ENCODE measurements around the gene MCM7. TPM values are rescaled to one million over a fixed set of nuclear protein-coding genes. Genes with fewer than 3 reads are reported as not detected.
A peak's percentile ranks its signal among the peaks of the same experiment; 100 is the strongest.

Gene MCM7
- total and polyA plus RNA-seq, 2 of the 13 experiments (the other 11 are each of a cell fraction or from before 2014, with no cell fraction given), result 84.5 to 214 TPM

DNA sequence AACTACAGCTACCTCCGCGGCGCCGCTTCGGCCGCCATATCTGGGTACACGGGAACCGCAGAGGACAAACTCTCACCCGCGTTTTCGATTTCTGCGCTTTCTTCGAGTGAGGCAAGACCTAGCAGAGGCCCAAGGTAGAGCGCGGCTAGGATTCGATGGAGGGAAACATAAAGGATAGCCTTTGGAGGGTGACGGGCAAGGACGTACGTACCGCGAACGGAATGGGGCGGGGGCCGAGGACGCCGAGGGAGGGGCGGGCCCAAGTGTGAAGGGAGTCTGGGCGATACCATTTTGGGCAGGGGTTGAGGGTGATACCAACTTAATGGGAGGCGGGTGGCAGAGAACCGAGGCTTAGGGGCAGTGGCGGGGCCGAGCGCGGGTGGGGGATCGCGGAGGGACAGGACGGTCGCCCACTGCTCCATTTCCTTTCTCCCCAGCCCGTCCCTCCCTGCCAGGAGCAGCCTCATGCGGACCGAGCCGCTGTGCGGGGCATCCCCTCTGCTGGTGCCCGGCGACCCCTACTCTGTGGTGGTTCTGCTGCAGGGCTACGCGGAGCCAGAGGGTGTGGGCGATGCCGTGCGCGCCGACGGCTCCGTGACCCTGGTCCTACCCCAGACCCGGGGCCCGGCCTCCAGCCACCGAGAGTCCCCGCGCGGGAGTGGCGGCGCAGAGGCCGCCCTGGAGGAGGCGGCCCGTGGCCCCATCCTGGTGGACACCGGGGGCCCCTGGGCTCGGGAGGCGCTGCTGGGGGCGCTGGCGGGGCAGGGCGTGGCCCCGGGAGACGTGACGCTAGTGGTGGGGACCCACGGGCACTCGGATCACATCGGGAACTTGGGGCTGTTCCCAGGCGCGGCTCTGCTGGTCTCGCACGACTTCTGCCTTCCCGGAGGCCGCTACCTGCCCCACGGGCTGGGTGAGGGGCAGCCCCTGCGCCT, 26.0 kb upstream of the MCM7 start, which contains the start of gene MBLAC1 (continued):
- TF ChIP-seq, protein P1, sequence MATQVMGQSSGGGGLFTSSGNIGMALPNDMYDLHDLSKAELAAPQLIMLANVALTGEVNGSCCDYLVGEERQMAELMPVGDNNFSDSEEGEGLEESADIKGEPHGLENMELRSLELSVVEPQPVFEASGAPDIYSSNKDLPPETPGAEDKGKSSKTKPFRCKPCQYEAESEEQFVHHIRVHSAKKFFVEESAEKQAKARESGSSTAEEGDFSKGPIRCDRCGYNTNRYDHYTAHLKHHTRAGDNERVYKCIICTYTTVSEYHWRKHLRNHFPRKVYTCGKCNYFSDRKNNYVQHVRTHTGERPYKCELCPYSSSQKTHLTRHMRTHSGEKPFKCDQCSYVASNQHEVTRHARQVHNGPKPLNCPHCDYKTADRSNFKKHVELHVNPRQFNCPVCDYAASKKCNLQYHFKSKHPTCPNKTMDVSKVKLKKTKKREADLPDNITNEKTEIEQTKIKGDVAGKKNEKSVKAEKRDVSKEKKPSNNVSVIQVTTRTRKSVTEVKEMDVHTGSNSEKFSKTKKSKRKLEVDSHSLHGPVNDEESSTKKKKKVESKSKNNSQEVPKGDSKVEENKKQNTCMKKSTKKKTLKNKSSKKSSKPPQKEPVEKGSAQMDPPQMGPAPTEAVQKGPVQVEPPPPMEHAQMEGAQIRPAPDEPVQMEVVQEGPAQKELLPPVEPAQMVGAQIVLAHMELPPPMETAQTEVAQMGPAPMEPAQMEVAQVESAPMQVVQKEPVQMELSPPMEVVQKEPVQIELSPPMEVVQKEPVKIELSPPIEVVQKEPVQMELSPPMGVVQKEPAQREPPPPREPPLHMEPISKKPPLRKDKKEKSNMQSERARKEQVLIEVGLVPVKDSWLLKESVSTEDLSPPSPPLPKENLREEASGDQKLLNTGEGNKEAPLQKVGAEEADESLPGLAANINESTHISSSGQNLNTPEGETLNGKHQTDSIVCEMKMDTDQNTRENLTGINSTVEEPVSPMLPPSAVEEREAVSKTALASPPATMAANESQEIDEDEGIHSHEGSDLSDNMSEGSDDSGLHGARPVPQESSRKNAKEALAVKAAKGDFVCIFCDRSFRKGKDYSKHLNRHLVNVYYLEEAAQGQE (IDR thresholded peaks at IDR 0.05; ENCODE audit: borderline replicate concordance in 1 of 2, low read depth in 1 of 2, low read length in 2 of 2), result peak in 1 of 2 experiments; percentile 22; a peak in 1 of 4 replicates
- 0 out of 2 replicates have a peak, but pooled peaks have one; percentile 30 for TF ChIP-seq MIXL1 (CRISPR knock-in tag; IDR thresholded peaks at IDR 0.05)
- no peak for TF ChIP-seq ATRX (CRISPR knock-in tag; IDR thresholded peaks at IDR 0.05; ENCODE audit: borderline replicate concordance)
- peak; percentile 66; the same call in 1 of the 2 replicates for TF ChIP-seq ZSCAN20 (CRISPR knock-in tag; IDR thresholded peaks at IDR 0.05; ENCODE audit: borderline replicate concordance)
- no peak; the same call in 1 of the 2 replicates for TF ChIP-seq ZNF256 (CRISPR knock-in tag; conservative IDR thresholded peaks at IDR 0.05)
- TF ChIP-seq XBP1 (CRISPR knock-in tag; IDR thresholded peaks at IDR 0.05), result no peak
- TF ChIP-seq, protein P2, sequence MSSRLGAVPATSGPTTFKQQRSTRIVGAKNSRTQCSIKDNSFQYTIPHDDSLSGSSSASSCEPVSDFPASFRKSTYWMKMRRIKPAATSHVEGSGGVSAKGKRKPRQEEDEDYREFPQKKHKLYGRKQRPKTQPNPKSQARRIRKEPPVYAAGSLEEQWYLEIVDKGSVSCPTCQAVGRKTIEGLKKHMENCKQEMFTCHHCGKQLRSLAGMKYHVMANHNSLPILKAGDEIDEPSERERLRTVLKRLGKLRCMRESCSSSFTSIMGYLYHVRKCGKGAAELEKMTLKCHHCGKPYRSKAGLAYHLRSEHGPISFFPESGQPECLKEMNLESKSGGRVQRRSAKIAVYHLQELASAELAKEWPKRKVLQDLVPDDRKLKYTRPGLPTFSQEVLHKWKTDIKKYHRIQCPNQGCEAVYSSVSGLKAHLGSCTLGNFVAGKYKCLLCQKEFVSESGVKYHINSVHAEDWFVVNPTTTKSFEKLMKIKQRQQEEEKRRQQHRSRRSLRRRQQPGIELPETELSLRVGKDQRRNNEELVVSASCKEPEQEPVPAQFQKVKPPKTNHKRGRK (CRISPR knock-in tag; IDR thresholded peaks at IDR 0.05), result no peak
- TF ChIP-seq, protein P3, sequence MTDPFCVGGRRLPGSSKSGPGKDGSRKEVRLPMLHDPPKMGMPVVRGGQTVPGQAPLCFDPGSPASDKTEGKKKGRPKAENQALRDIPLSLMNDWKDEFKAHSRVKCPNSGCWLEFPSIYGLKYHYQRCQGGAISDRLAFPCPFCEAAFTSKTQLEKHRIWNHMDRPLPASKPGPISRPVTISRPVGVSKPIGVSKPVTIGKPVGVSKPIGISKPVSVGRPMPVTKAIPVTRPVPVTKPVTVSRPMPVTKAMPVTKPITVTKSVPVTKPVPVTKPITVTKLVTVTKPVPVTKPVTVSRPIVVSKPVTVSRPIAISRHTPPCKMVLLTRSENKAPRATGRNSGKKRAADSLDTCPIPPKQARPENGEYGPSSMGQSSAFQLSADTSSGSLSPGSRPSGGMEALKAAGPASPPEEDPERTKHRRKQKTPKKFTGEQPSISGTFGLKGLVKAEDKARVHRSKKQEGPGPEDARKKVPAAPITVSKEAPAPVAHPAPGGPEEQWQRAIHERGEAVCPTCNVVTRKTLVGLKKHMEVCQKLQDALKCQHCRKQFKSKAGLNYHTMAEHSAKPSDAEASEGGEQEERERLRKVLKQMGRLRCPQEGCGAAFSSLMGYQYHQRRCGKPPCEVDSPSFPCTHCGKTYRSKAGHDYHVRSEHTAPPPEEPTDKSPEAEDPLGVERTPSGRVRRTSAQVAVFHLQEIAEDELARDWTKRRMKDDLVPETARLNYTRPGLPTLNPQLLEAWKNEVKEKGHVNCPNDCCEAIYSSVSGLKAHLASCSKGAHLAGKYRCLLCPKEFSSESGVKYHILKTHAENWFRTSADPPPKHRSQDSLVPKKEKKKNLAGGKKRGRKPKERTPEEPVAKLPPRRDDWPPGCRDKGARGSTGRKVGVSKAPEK (CRISPR knock-in tag; IDR thresholded peaks at IDR 0.05; ENCODE audit: borderline replicate concordance), result 0 out of 2 replicates have a peak, but pooled peaks have one; percentile 21
- TF ChIP-seq PCBP1 (IDR thresholded peaks at IDR 0.05; ENCODE audit: borderline replicate concordance, low read depth, low read length), result 0 out of 2 replicates have a peak, but pooled peaks have one; percentile 28
- TF ChIP-seq SOX6 (IDR thresholded peaks at IDR 0.05), result no peak
- TF ChIP-seq SOX6 (CRISPR knock-in tag; IDR thresholded peaks at IDR 0.05), result peak; percentile 28; the same call in 1 of the 2 replicates
- TF ChIP-seq, protein P4, sequence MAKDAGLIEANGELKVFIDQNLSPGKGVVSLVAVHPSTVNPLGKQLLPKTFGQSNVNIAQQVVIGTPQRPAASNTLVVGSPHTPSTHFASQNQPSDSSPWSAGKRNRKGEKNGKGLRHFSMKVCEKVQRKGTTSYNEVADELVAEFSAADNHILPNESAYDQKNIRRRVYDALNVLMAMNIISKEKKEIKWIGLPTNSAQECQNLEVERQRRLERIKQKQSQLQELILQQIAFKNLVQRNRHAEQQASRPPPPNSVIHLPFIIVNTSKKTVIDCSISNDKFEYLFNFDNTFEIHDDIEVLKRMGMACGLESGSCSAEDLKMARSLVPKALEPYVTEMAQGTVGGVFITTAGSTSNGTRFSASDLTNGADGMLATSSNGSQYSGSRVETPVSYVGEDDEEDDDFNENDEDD (CRISPR knock-in tag; IDR thresholded peaks at IDR 0.05; ENCODE audit: borderline replicate concordance), result peak; percentile 57
- TF ChIP-seq, protein P5, sequence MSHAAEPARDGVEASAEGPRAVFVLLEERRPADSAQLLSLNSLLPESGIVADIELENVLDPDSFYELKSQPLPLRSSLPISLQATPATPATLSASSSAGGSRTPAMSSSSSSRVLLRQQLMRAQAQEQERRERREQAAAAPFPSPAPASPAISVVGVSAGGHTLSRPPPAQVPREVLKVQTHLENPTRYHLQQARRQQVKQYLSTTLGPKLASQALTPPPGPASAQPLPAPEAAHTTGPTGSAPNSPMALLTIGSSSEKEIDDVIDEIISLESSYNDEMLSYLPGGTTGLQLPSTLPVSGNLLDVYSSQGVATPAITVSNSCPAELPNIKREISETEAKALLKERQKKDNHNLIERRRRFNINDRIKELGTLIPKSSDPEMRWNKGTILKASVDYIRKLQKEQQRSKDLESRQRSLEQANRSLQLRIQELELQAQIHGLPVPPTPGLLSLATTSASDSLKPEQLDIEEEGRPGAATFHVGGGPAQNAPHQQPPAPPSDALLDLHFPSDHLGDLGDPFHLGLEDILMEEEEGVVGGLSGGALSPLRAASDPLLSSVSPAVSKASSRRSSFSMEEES (CRISPR knock-in tag; IDR thresholded peaks at IDR 0.05), result no peak
- TF ChIP-seq SMARCE1 (IDR thresholded peaks at IDR 0.05; ENCODE audit: borderline replicate concordance), result no peak
- no peak; the same call in 1 of the 2 replicates for TF ChIP-seq ZNF747 (CRISPR knock-in tag; IDR thresholded peaks at IDR 0.05; ENCODE audit: borderline replicate concordance)
- TF ChIP-seq KLF11 (CRISPR knock-in tag; IDR thresholded peaks at IDR 0.05), result 0 out of 2 replicates have a peak, but pooled peaks have one; percentile 48
- TF ChIP-seq HNRNPL (IDR thresholded peaks at IDR 0.05; ENCODE audit: low read depth, low read length), result peak; percentile 48; the same call in 1 of the 2 replicates

All from HepG2 (cell line).